Central memory CD8-positive, alpha-beta T cell (primary cell): Measurements from ENCODE around the gene KRT80.

Experiments
- ATAC-seq: fragments of 150-1000 bp; cut with Tn5 transposase; replicated peaks from 2 replicates; pipeline ENCODE4 v1.10.0; 2022; ENCODE audit warnings: mild to moderate bottlenecking, moderate FRiP score, moderate number of reproducible peaks; ENCODE audit not compliant: poor library complexity, severe bottlenecking; ENCODE audit errors: extremely low read depth
- DNase-seq, 2 donors: peaks; one replicate each; pipeline ENCODE4 v3.0.0; 2021; ENCODE audit warnings: low spot score in 2 of 2
- H3K27ac Mint-ChIP-seq: one replicate; pipeline ENCODE4 v1.8.0; 2022; ENCODE audit warnings: low read depth, mild to moderate bottlenecking, moderate library complexity, mixed read lengths
- H3K27me3 Mint-ChIP-seq: one replicate; pipeline ENCODE4 v1.8.0; 2022; ENCODE audit warnings: mixed read lengths
- H3K36me3 Mint-ChIP-seq: one replicate; pipeline ENCODE4 v1.8.0; 2022; ENCODE audit warnings: mild to moderate bottlenecking, moderate library complexity, mixed read lengths; ENCODE audit not compliant: insufficient read depth
- H3K4me1 Mint-ChIP-seq: one replicate; pipeline ENCODE4 v1.8.0; 2022; ENCODE audit warnings: mixed read lengths
- H3K4me3 Mint-ChIP-seq: one replicate; pipeline ENCODE4 v1.8.0; 2022; ENCODE audit warnings: mild to moderate bottlenecking, moderate library complexity, mixed read lengths
- H3K9me3 Mint-ChIP-seq: one replicate; pipeline ENCODE4 v1.8.0; 2022; ENCODE audit warnings: mixed read lengths

KRT80 gene

GRCh38 chr12:52146822-52147366 lies 44.9 kb downstream of the KRT80 start:
- Mint-ChIP-seq H3K36me3 (no peaks in the 10 kb centered on the region), H3K27me3 (peaks cover 16% of the 10 kb centered on the region), H3K4me3 (no peak overlapping the region), H3K9me3 (no peaks in the 10 kb centered on the region), H3K4me1 (peaks cover 9% of the 10 kb centered on the region), H3K27ac (no peak overlapping the region)
- no peak for DNase-seq
- no peak for ATAC-seq

- Mint-ChIP-seq H3K27ac (no peak overlapping the region), H3K4me1 (peaks cover 3% of the 10 kb centered on the region), H3K36me3 (no peaks in the 10 kb centered on the region), H3K4me3 (no peak overlapping the region), H3K9me3 (no peaks in the 10 kb centered on the region), H3K27me3 (peaks cover 14% of the 10 kb centered on the region)
- DNase-seq (no peak), ATAC-seq (no peak)
Measured at GRCh38 chr12:52146089-52146821, 45.6 kb downstream of the KRT80 start.

- no peak overlapping the region for H3K4me3 Mint-ChIP-seq
- no peaks in the 10 kb centered on the region for H3K36me3 Mint-ChIP-seq
- no peak for DNase-seq
- H3K27ac Mint-ChIP-seq = no peak overlapping the region
- ATAC-seq = no peak
- no peaks in the 10 kb centered on the region for H3K4me1 Mint-ChIP-seq
- H3K27me3 Mint-ChIP-seq = peaks cover 9% of the 10 kb centered on the region
- H3K9me3 Mint-ChIP-seq = no peaks in the 10 kb centered on the region
Measured at GRCh38 chr12:52145228-52146088, 46.4 kb downstream of the KRT80 start.

GRCh38 chr12:52144512-52145227 lies 47.1 kb downstream of the KRT80 start:
- Mint-ChIP-seq H3K36me3 (no peaks in the 10 kb centered on the region), H3K27me3 (peaks cover 7% of the 10 kb centered on the region), H3K9me3 (no peaks in the 10 kb centered on the region), H3K27ac (no peak overlapping the region), H3K4me3 (no peak overlapping the region), H3K4me1 (no peaks in the 10 kb centered on the region)
- no peak for ATAC-seq
- DNase-seq = no peak

GRCh38 chr12:52142431-52142830 lies 49.4 kb downstream of the KRT80 start:
- no peak for ATAC-seq

GRCh38 chr12:52141875-52142274 lies 49.9 kb downstream of the KRT80 start:
- DNase-seq = no peak
- no peak overlapping the region for H3K4me3 Mint-ChIP-seq
- ATAC-seq = no peak
- H3K36me3 Mint-ChIP-seq = no peaks in the 10 kb centered on the region
- H3K4me1 Mint-ChIP-seq = no peaks in the 10 kb centered on the region
- no peak overlapping the region for H3K27ac Mint-ChIP-seq
- no peaks in the 10 kb centered on the region for H3K9me3 Mint-ChIP-seq
- H3K27me3 Mint-ChIP-seq = peaks cover 22% of the 10 kb centered on the region

More at GRCh38 chr12:52142431-52142830, 49.4 kb downstream of the KRT80 start:
- H3K27ac Mint-ChIP-seq = no peak overlapping the region
- no peaks in the 10 kb centered on the region for H3K9me3 Mint-ChIP-seq
- H3K27me3 Mint-ChIP-seq = peaks cover 22% of the 10 kb centered on the region
- DNase-seq = no peak
- H3K4me1 Mint-ChIP-seq = no peaks in the 10 kb centered on the region
- H3K36me3 Mint-ChIP-seq = no peaks in the 10 kb centered on the region
- no peak overlapping the region for H3K4me3 Mint-ChIP-seq

- no peaks in the 10 kb centered on the region for H3K4me1 Mint-ChIP-seq
Measured at GRCh38 chr12:52141306-52141705, 50.5 kb downstream of the KRT80 start.

GRCh38 chr12:52139579-52140062 lies 52.2 kb downstream of the KRT80 start:
- no peaks in the 10 kb centered on the region for H3K4me1 Mint-ChIP-seq
- peaks cover 38% of the 10 kb centered on the region for H3K27me3 Mint-ChIP-seq
- no peak for DNase-seq

More at GRCh38 chr12:52141306-52141705, 50.5 kb downstream of the KRT80 start:
- peaks cover 28% of the 10 kb centered on the region for H3K27me3 Mint-ChIP-seq
- H3K9me3 Mint-ChIP-seq = no peaks in the 10 kb centered on the region
- DNase-seq (no peak), ATAC-seq (no peak)
- H3K4me3 Mint-ChIP-seq = no peak overlapping the region
- no peaks in the 10 kb centered on the region for H3K36me3 Mint-ChIP-seq
- no peak overlapping the region for H3K27ac Mint-ChIP-seq

GRCh38 chr12:52139147-52139546 lies 52.7 kb downstream of the KRT80 start:
- H3K4me1 Mint-ChIP-seq = no peaks in the 10 kb centered on the region

More at GRCh38 chr12:52139579-52140062, 52.2 kb downstream of the KRT80 start:
- Mint-ChIP-seq H3K36me3 (no peaks in the 10 kb centered on the region), H3K4me3 (no peak overlapping the region), H3K27ac (no peak overlapping the region), H3K9me3 (no peaks in the 10 kb centered on the region)
- ATAC-seq = no peak

GRCh38 chr12:52137746-52138145 lies 54.1 kb downstream of the KRT80 start:
- H3K4me1 Mint-ChIP-seq = no peaks in the 10 kb centered on the region
- H3K27me3 Mint-ChIP-seq = peaks cover 38% of the 10 kb centered on the region
- H3K4me3 Mint-ChIP-seq = no peak overlapping the region
- H3K36me3 Mint-ChIP-seq = no peaks in the 10 kb centered on the region
- no peak overlapping the region for H3K27ac Mint-ChIP-seq
- no peaks in the 10 kb centered on the region for H3K9me3 Mint-ChIP-seq
- DNase-seq (no peak), ATAC-seq (no peak)

More at GRCh38 chr12:52139147-52139546, 52.7 kb downstream of the KRT80 start:
- Mint-ChIP-seq H3K27ac (no peak overlapping the region), H3K9me3 (no peaks in the 10 kb centered on the region), H3K4me3 (no peak overlapping the region), H3K27me3 (peaks cover 38% of the 10 kb centered on the region), H3K36me3 (no peaks in the 10 kb centered on the region)
- DNase-seq (no peak), ATAC-seq (no peak)

GRCh38 chr12:52132754-52133161 lies 59.1 kb downstream of the KRT80 start:
- H3K9me3 Mint-ChIP-seq = no peaks in the 10 kb centered on the region
- H3K27ac Mint-ChIP-seq = no peak overlapping the region
- H3K36me3 Mint-ChIP-seq = no peaks in the 10 kb centered on the region
- ATAC-seq (no peak), DNase-seq (no peak)
- H3K27me3 Mint-ChIP-seq = peaks cover 34% of the 10 kb centered on the region
- no peak overlapping the region for H3K4me3 Mint-ChIP-seq
- no peaks in the 10 kb centered on the region for H3K4me1 Mint-ChIP-seq

- no peaks in the 10 kb centered on the region for H3K4me1 Mint-ChIP-seq
- ATAC-seq = no peak
- H3K4me3 Mint-ChIP-seq = no peak overlapping the region
- no peak overlapping the region for H3K27ac Mint-ChIP-seq
- H3K36me3 Mint-ChIP-seq = no peaks in the 10 kb centered on the region
- no peak for DNase-seq
- peaks cover 42% of the 10 kb centered on the region for H3K27me3 Mint-ChIP-seq
- no peaks in the 10 kb centered on the region for H3K9me3 Mint-ChIP-seq
Measured at GRCh38 chr12:52130711-52131110, 61.1 kb downstream of the KRT80 start.
